ENCODE results near the gene MCM8. TPM values are rescaled to one million over a fixed set of nuclear protein-coding genes. Genes with fewer than 3 reads are reported as not detected.

MCM8 gene
- total and polyA plus RNA-seq, 2 donors from 2014 or later = 1.9 to 6.6 TPM

- peaks cover 0 to 13% (median 8%) of the 10 kb centered on the region in 3 donors for H3K36me3 ChIP-seq (ENCODE audit: control insufficient read depth in 2 of 3, insufficient read depth in 3 of 3, low read length in 3 of 3)
- no peaks in the 10 kb centered on the region for H3K4me1 ChIP-seq (ENCODE audit: control insufficient read depth in 2 of 3, insufficient read depth in 2 of 3, low read depth in 1 of 3, low read length in 3 of 3)
- H3K27me3 ChIP-seq (ENCODE audit: control insufficient read depth, insufficient read depth, low read length) = no peaks in the 10 kb centered on the region
- H3K9ac ChIP-seq (ENCODE audit: low read length in 3 of 3) = no peak overlapping the region
- TF ChIP-seq CTCF (IDR thresholded peaks at IDR 0.05; ENCODE audit: borderline replicate concordance, extremely low read depth, insufficient read depth) = no peak
- no peaks in the 10 kb centered on the region for H3K9me3 ChIP-seq (ENCODE audit: control insufficient read depth in 2 of 3, insufficient read depth in 1 of 3, low read length in 3 of 3)
- H3K4me3 ChIP-seq (ENCODE audit: low read length in 3 of 3) = no peak overlapping the region
- H3K27ac ChIP-seq (ENCODE audit: low read depth in 2 of 2, low read length in 2 of 2) = no peak overlapping the region
- intact Hi-C loops (cut with DNase I) = no loop called here
- DNase-seq = no peak
- FAIRE-seq = no peak
These were observed 67.4 kb downstream of the MCM8 start for GRCh38 chr20:6017880-6018279.

- no peak for FAIRE-seq
These were observed 74.3 kb downstream of the MCM8 start for GRCh38 chr20:6024768-6025167.

GRCh38 chr20:6026051-6026450, 75.6 kb downstream of the MCM8 start:
- FAIRE-seq (no peak), DNase-seq (no peak)
- intact Hi-C loops (cut with DNase I) = no loop called here
- H3K36me3 ChIP-seq (ENCODE audit: control insufficient read depth in 2 of 3, insufficient read depth in 3 of 3, low read length in 3 of 3) = peaks cover 7 to 30% (median 15%) of the 10 kb centered on the region in 3 donors
- H3K4me1 ChIP-seq (ENCODE audit: control insufficient read depth in 2 of 3, insufficient read depth in 2 of 3, low read depth in 1 of 3, low read length in 3 of 3) = no peaks in the 10 kb centered on the region
- no peaks in the 10 kb centered on the region for H3K27me3 ChIP-seq (ENCODE audit: control insufficient read depth, insufficient read depth, low read length)
- no peak overlapping the region for H3K9ac ChIP-seq (ENCODE audit: low read length in 3 of 3)
- no peak overlapping the region for H3K27ac ChIP-seq (ENCODE audit: low read depth in 2 of 2, low read length in 2 of 2)
- no peak for TF ChIP-seq CTCF (IDR thresholded peaks at IDR 0.05; ENCODE audit: borderline replicate concordance, extremely low read depth, insufficient read depth)
- H3K4me3 ChIP-seq (ENCODE audit: low read length in 3 of 3) = no peak overlapping the region
- H3K9me3 ChIP-seq (ENCODE audit: control insufficient read depth in 2 of 3, insufficient read depth in 1 of 3, low read length in 3 of 3) = peaks cover 0 to 11% (median 6%) of the 10 kb centered on the region in 3 donors

More at GRCh38 chr20:6024768-6025167, 74.3 kb downstream of the MCM8 start:
- H3K4me1 ChIP-seq (ENCODE audit: control insufficient read depth in 2 of 3, insufficient read depth in 2 of 3, low read depth in 1 of 3, low read length in 3 of 3) = no peaks in the 10 kb centered on the region
- H3K9ac ChIP-seq (ENCODE audit: low read length in 3 of 3) = no peak overlapping the region
- no peak for TF ChIP-seq CTCF (IDR thresholded peaks at IDR 0.05; ENCODE audit: borderline replicate concordance, extremely low read depth, insufficient read depth)
- H3K9me3 ChIP-seq (ENCODE audit: control insufficient read depth in 2 of 3, insufficient read depth in 1 of 3, low read length in 3 of 3) = peaks cover 0 to 11% (median 6%) of the 10 kb centered on the region in 3 donors
- H3K27ac ChIP-seq (ENCODE audit: low read depth in 2 of 2, low read length in 2 of 2) = no peak overlapping the region
- H3K36me3 ChIP-seq (ENCODE audit: control insufficient read depth in 2 of 3, insufficient read depth in 3 of 3, low read length in 3 of 3) = peaks cover 7 to 30% (median 15%) of the 10 kb centered on the region in 3 donors
- no peaks in the 10 kb centered on the region for H3K27me3 ChIP-seq (ENCODE audit: control insufficient read depth, insufficient read depth, low read length)
- DNase-seq = no peak
- intact Hi-C loops (cut with DNase I) = no loop called here
- H3K4me3 ChIP-seq (ENCODE audit: low read length in 3 of 3) = no peak overlapping the region

GRCh38 chr20:6028818-6029217, 78.4 kb downstream of the MCM8 start:
- DNase-seq = no peak
- no peak overlapping the region for H3K4me3 ChIP-seq (ENCODE audit: low read length in 3 of 3)
- no peaks in the 10 kb centered on the region for H3K27me3 ChIP-seq (ENCODE audit: control insufficient read depth, insufficient read depth, low read length)
- H3K27ac ChIP-seq (ENCODE audit: low read depth in 2 of 2, low read length in 2 of 2) = no peak overlapping the region
- intact Hi-C loops (cut with DNase I) = no loop called here
- peaks cover 7 to 30% (median 12%) of the 10 kb centered on the region in 3 donors for H3K36me3 ChIP-seq (ENCODE audit: control insufficient read depth in 2 of 3, insufficient read depth in 3 of 3, low read length in 3 of 3)
- no peak for FAIRE-seq
- H3K9me3 ChIP-seq (ENCODE audit: control insufficient read depth in 2 of 3, insufficient read depth in 1 of 3, low read length in 3 of 3) = peaks cover 0 to 11% (median 6%) of the 10 kb centered on the region in 3 donors
- no peak overlapping the region for H3K9ac ChIP-seq (ENCODE audit: low read length in 3 of 3)
- no peaks in the 10 kb centered on the region for H3K4me1 ChIP-seq (ENCODE audit: control insufficient read depth in 2 of 3, insufficient read depth in 2 of 3, low read depth in 1 of 3, low read length in 3 of 3)
- no peak for TF ChIP-seq CTCF (IDR thresholded peaks at IDR 0.05; ENCODE audit: borderline replicate concordance, extremely low read depth, insufficient read depth)

Measured in kidney (tissue), 14 donors.